Stomach (tissue), 9 donors: ENCODE results near the gene HEXB. TPM values are rescaled to one million over a fixed set of nuclear protein-coding genes. Genes with fewer than 3 reads are reported as not detected.
"Not testable (repeated sequence)": the region's sequence is repeated elsewhere in the genome, so short reads cannot be mapped to it uniquely, and the experiment has no call there.

Experiments
- DNase-seq, 2 donors: peaks; one replicate each; pipeline versions ENCODE4 v3.0.0 to v3.0.0-alpha.2; 2013 to 2019
- H3K27ac ChIP-seq, 5 donors: fragments of 200-600 bp in 4 of 5; sonication (generic) in 4 of 5; one replicate each; pipeline ENCODE4 v1.5.1; 2013 to 2019; ENCODE audit warnings: mild to moderate bottlenecking in 1 of 5, moderate library complexity in 1 of 5
- H3K27me3 ChIP-seq, 3 donors: fragments of 200-600 bp; sonication (generic); one replicate each; pipeline ENCODE4 v1.5.1; 2017 to 2019; ENCODE audit warnings: mixed run types in 1 of 3
- H3K36me3 ChIP-seq, 4 donors: fragments of 200-600 bp; sonication (generic); 1 replicate in 3 of 4; 2 replicates in 1 of 4; pipeline ENCODE4 v1.5.1; 2016 to 2019
- H3K4me1 ChIP-seq, 4 donors: fragments of 200-600 bp; sonication (generic); one replicate each; pipeline ENCODE4 v1.5.1; 2016 to 2019
- H3K4me3 ChIP-seq, 4 donors: fragments of 200-600 bp; sonication (generic) in 3 of 4; one replicate each; pipeline ENCODE4 v1.5.1; 2016 to 2019; ENCODE audit warnings: mild to moderate bottlenecking in 1 of 4
- H3K9me3 ChIP-seq, 4 donors: fragments of 200-600 bp; sonication (generic); one replicate each; pipeline ENCODE4 v1.5.1; 2016 to 2019
- EP300 ChIP-seq: sonication (generic); formaldehyde crosslinking; IDR thresholded peaks from one replicate; pipeline ENCODE4 v1.6.1; 2017; ENCODE audit warnings: antibody characterized with exemption
- POLR2A ChIP-seq, 4 donors: fragments of 450-650 bp; IDR thresholded peaks; one replicate each; pipeline ENCODE4 v1.6.1; 2016; ENCODE audit warnings: antibody characterized with exemption in 4 of 4, control low read depth in 2 of 4, mild to moderate bottlenecking in 1 of 4, moderate library complexity in 1 of 4
- POLR2AphosphoS5 ChIP-seq, 3 donors: sonication (generic); formaldehyde crosslinking; IDR thresholded peaks; one replicate each; pipeline ENCODE4 v1.6.1; 2016; ENCODE audit warnings: antibody characterized with exemption in 3 of 3
- whole genome bisulfite sequencing, 5 donors: extraction: QIAGEN DNeasy Blood & Tissue Kit in 3 of 5; methylation state at CpG; one replicate each; pipeline versions ENCODE4 v1.1.5 to v1.1.7; 2013 to 2018; 5-methylcytosine and 5-hydroxymethylcytosine counted together
- intact Hi-C: fragments of 100-400 bp; cut with DNase I; formaldehyde crosslinking; loops from one replicate; pipeline ENCODE4 v1.15.1; 2023; ENCODE audit warnings: low total_unique reads
- polyA plus RNA-seq, 3 donors: library from polyadenylated mRNA; stranded (reverse); fragments of 200-250 nt; gene quantifications; one replicate each; pipeline ENCODE4 v1.2.3, GENCODE V29; 2013
- total RNA-seq, 5 donors: library from RNA; depleted of rRNA; stranded (reverse); fragments of >200 nt; gene quantifications; one replicate each; pipeline versions ENCODE4 v1.1.0 to v1.2.3, GENCODE V29; 2014 to 2016
- TF ChIP-seq, protein P1 (sequence below), 7 experiments: fragments of 450-650 bp in 4 of 7; fragments of 200-600 bp in 3 of 7; sonication (generic) in 3 of 7; IDR thresholded peaks; one replicate each; pipeline ENCODE4 v1.5.1; 2016 to 2019; ENCODE audit warnings: antibody characterized with exemption in 7 of 7, control low read depth in 2 of 7, mild to moderate bottlenecking in 1 of 7
- donor health status: healthy with polysubstance abuse.
- donor health status: Bipolar disorder and iron deficiency.
- donor health status: healthy.

The HEXB gene
- total and polyA plus RNA-seq, 8 donors: 25.7 to 664 (median 78.1) TPM

DNA sequence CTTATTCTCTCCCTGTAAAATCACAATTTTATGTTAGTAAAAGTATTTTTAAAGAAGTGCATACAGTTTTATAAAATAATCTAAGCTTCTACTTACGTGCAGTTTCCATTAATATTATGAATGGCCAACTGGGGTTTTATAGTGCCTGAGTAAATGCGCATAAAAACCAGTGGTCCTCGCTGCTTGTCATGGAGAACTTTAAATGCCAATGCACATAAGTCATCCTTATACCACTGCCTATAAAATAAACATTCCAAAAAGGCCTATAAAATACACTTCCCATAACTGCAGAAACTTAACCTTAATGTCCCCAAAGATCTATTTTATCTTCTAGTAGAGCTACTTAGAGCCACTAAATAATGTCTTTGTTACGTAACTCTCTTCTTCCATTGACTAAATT lies 53.4 kb downstream of the HEXB start:
- TF ChIP-seq POLR2AphosphoS5 (IDR thresholded peaks at IDR 0.05): no peak
- TF ChIP-seq POLR2A (IDR thresholded peaks at IDR 0.05): no peak
- TF ChIP-seq EP300: no peak
- TF ChIP-seq, protein P1, sequence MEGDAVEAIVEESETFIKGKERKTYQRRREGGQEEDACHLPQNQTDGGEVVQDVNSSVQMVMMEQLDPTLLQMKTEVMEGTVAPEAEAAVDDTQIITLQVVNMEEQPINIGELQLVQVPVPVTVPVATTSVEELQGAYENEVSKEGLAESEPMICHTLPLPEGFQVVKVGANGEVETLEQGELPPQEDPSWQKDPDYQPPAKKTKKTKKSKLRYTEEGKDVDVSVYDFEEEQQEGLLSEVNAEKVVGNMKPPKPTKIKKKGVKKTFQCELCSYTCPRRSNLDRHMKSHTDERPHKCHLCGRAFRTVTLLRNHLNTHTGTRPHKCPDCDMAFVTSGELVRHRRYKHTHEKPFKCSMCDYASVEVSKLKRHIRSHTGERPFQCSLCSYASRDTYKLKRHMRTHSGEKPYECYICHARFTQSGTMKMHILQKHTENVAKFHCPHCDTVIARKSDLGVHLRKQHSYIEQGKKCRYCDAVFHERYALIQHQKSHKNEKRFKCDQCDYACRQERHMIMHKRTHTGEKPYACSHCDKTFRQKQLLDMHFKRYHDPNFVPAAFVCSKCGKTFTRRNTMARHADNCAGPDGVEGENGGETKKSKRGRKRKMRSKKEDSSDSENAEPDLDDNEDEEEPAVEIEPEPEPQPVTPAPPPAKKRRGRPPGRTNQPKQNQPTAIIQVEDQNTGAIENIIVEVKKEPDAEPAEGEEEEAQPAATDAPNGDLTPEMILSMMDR (IDR thresholded peaks at IDR 0.05): no peak
- Histone ChIP-seq H3K27ac (no peak overlapping the region), H3K4me1 (no peaks in the 10 kb centered on the region), H3K9me3 (no peaks in the 10 kb centered on the region), H3K36me3 (peaks cover 32 to 96% (median 92%) of the 10 kb centered on the region in 4 donors), H3K4me3 (no peak overlapping the region), H3K27me3 (no peaks in the 10 kb centered on the region)
- DNase-seq: no peak
- WGBS, 5 donors: 95 to 99% (median 96%) methylated on average over 4 of the region's 4 CpGs
- intact Hi-C loops: no loop called here

DNA sequence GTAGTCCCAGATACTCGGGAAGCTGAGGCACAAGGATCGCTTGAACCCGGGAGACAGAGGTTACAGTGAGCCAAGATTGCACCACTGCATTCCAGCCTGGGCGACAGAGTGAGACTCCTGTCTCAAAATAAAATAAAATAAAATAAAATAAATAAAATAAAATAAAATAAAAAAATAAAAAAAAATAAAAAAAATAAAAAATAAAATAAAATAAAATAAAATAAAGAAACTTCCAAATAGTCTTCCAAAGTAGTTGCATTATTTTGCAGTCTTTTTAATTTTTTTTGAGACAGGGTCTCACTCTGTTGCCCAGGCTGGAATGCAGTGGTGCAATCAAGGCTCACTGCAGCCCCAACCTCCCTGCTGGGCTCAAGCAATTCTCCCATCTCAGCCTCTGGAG lies 63.7 kb downstream of the HEXB start:
- H3K36me3 ChIP-seq: peaks cover 6 to 87% (median 83%) of the 10 kb centered on the region in 4 donors
- H3K27ac ChIP-seq, DNase-seq, H3K27me3 ChIP-seq, intact Hi-C loops, H3K9me3 ChIP-seq, H3K4me1 ChIP-seq, H3K4me3 ChIP-seq: not testable (repeated sequence)
- 97 to 100% (median 98%) methylated on average over 4 of the region's 4 CpGs for WGBS, 5 donors

GRCh38 chr5:74761241-74761640 lies 76.2 kb downstream of the HEXB start:
- TF ChIP-seq POLR2A (IDR thresholded peaks at IDR 0.05): no peak
- TF ChIP-seq EP300: no peak
- TF ChIP-seq, protein P1 (IDR thresholded peaks at IDR 0.05): no peak
- TF ChIP-seq POLR2AphosphoS5 (IDR thresholded peaks at IDR 0.05): no peak
- H3K9me3 ChIP-seq: peaks cover 0 to under 1% (median 0%) of the 10 kb centered on the region in 4 donors
- no peak overlapping the region for H3K4me3 ChIP-seq
- H3K27ac ChIP-seq: no peak overlapping the region
- peaks cover 18 to 71% (median 63%) of the 10 kb centered on the region in 4 donors for H3K36me3 ChIP-seq
- WGBS, 5 donors: 74 to 83% (median 77%) methylated on average over 1 of the region's 1 CpG
- H3K4me1 ChIP-seq: peaks cover 17 to 62% (median 42%) of the 10 kb centered on the region in 4 donors
- intact Hi-C loops: no loop called here
- H3K27me3 ChIP-seq: no peaks in the 10 kb centered on the region
- DNase-seq: no peak

GRCh38 chr5:74762599-74762998 lies 77.6 kb downstream of the HEXB start:
- intact Hi-C loops: no loop called here

GRCh38 chr5:74763504-74763903 lies 78.5 kb downstream of the HEXB start:
- no peak overlapping the region for H3K4me3 ChIP-seq
- peaks cover 28 to 74% (median 50%) of the 10 kb centered on the region in 4 donors for H3K4me1 ChIP-seq
- H3K27ac ChIP-seq: no peak overlapping the region
- no peaks in the 10 kb centered on the region for H3K27me3 ChIP-seq
- H3K9me3 ChIP-seq: no peaks in the 10 kb centered on the region
- intact Hi-C loops: no loop called here
- DNase-seq: no peak
- TF ChIP-seq EP300 (no peak), POLR2AphosphoS5 (IDR thresholded peaks at IDR 0.05) (no peak), POLR2A (IDR thresholded peaks at IDR 0.05) (no peak)
- TF ChIP-seq, protein P1 (IDR thresholded peaks at IDR 0.05): no peak
- H3K36me3 ChIP-seq: peaks cover under 1 to 48% (median 40%) of the 10 kb centered on the region in 4 donors

More at GRCh38 chr5:74762599-74762998, 77.6 kb downstream of the HEXB start:
- TF ChIP-seq, protein P1 (IDR thresholded peaks at IDR 0.05): no peak
- no peak for TF ChIP-seq POLR2A (IDR thresholded peaks at IDR 0.05)
- peak in 1 of 3 donors; percentile 50 for TF ChIP-seq POLR2AphosphoS5 (IDR thresholded peaks at IDR 0.05)
- Histone ChIP-seq H3K27me3 (no peaks in the 10 kb centered on the region), H3K4me1 (peaks cover 20 to 65% (median 43%) of the 10 kb centered on the region in 4 donors), H3K4me3 (no peak overlapping the region), H3K27ac (no peak overlapping the region), H3K9me3 (no peaks in the 10 kb centered on the region), H3K36me3 (peaks cover 10 to 57% (median 49%) of the 10 kb centered on the region in 4 donors)
- DNase-seq: peak in 1 of 2 donors; percentile 8
- WGBS, 5 donors: 60 to 78% (median 71%) methylated on average over 2 of the region's 2 CpGs
